Measurements from ENCODE around the gene POT1. TPM values are rescaled to one million over a fixed set of nuclear protein-coding genes. Genes with fewer than 3 reads are reported as not detected.
"Not testable (repeated sequence)": the region's sequence is repeated elsewhere in the genome, so short reads cannot be mapped to it uniquely, and the experiment has no call there.

The POT1 gene, protein sequence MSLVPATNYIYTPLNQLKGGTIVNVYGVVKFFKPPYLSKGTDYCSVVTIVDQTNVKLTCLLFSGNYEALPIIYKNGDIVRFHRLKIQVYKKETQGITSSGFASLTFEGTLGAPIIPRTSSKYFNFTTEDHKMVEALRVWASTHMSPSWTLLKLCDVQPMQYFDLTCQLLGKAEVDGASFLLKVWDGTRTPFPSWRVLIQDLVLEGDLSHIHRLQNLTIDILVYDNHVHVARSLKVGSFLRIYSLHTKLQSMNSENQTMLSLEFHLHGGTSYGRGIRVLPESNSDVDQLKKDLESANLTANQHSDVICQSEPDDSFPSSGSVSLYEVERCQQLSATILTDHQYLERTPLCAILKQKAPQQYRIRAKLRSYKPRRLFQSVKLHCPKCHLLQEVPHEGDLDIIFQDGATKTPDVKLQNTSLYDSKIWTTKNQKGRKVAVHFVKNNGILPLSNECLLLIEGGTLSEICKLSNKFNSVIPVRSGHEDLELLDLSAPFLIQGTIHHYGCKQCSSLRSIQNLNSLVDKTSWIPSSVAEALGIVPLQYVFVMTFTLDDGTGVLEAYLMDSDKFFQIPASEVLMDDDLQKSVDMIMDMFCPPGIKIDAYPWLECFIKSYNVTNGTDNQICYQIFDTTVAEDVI
- total RNA-seq: 30.9 TPM

GRCh38 chr7:124929467-124930172 lies at the start of gene POT1:
Gene POT1, minus strand, starts transcription at chr7:124929825. Its CDS starts 32,652 bp downstream, at chr7:124897173.
- peak; percentile 99 for DNase-seq (ENCODE audit: low spot score)

GRCh38 chr7:124975131-124975530 lies 45.5 kb upstream of the POT1 start:
- DNase-seq (ENCODE audit: low spot score): not testable (repeated sequence)

DNA sequence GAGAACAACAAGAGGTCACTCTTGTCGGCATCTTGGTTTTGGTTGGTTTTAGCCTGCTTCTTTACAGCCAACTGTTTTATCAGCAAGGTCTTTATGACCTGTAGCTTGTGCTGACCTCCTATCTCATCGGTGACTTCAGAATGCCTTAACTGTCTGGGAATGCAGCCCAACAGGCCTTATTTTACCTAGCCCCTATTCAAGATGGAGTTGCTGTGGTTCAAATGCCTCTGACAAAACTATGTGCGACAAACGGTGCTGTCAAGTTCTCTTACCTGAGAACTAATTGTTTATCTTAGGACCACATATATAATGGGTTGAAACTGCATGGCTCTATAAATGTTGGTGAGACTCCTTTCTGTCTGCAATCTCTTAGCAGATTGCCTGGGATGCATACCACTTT lies 35.9 kb upstream of the POT1 start:
- DNase-seq (ENCODE audit: low spot score): no peak

GRCh38 chr7:124959676-124960075 lies 30.1 kb upstream of the POT1 start:
- no peak for DNase-seq (ENCODE audit: low spot score)

GRCh38 chr7:124957952-124958351 lies 28.3 kb upstream of the POT1 start:
- DNase-seq (ENCODE audit: low spot score): not testable (repeated sequence)

DNA sequence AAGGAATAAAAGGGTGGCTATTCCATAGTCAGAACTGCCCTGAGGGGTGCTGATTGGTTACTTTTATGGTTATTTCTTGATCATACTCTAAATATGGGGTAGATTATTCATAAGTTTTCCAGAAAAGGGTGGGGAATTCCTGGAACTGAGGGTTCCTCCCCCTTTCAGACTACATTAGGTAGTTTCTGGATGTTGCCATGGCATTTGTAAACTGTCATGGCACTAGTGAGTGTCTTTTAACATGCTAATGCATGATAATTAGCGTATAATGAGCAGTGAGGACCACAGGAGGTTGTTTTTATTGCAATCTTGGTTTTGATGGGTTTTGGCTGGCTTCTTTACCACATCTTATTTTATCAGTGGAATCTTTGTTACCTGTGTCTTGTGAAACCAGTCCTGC lies 26.5 kb upstream of the POT1 start:
- DNase-seq (ENCODE audit: low spot score): no peak

GRCh38 chr7:124954790-124955189 lies 25.2 kb upstream of the POT1 start:
- DNase-seq (ENCODE audit: low spot score): no peak

- no peak for DNase-seq (ENCODE audit: low spot score)
These were observed 16.1 kb upstream of the POT1 start for GRCh38 chr7:124945680-124946079.

- DNase-seq (ENCODE audit: low spot score): no peak
These were observed 13.8 kb upstream of the POT1 start for GRCh38 chr7:124943472-124943871.

DNA sequence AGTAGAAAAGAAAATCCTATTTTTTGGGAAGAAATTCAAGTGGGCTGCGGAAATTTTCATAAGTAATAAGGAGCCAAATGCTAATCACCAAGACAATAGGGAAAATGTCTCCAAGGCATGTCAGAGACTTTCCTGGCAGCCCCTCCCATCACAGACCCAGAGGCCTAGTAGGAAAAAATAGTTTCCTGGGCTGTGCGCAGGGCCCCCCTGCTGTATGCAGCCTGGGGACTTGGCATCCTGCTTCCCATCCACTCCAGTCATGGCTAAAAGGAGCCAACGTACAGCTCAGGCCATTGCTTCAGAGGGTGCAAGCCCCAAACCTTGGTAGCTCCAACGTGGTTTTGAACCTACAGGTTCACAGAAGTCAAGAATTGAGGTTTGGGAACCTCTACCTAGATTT lies 12.8 kb upstream of the POT1 start:
- no peak for DNase-seq (ENCODE audit: low spot score)

DNA sequence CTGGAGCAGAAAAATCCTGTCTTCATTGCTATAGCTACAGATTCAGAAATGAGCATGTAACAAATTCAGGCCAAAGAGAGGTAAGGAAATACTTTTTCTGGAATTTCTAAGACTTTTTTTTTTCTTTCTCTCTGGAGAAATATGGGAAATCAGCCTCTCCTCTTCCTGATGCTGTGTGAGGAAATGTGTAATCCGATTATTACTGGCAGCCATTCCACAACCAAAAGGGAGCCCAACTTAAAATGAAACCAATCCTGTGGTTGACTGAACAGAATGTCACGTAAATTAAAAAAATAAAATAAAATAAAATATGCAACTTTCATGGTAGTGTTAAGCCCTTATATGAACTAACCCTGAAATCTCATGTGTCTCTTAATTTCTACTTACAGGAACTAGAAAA lies 10.7 kb upstream of the POT1 start:
- DNase-seq (ENCODE audit: low spot score): no peak

DNA sequence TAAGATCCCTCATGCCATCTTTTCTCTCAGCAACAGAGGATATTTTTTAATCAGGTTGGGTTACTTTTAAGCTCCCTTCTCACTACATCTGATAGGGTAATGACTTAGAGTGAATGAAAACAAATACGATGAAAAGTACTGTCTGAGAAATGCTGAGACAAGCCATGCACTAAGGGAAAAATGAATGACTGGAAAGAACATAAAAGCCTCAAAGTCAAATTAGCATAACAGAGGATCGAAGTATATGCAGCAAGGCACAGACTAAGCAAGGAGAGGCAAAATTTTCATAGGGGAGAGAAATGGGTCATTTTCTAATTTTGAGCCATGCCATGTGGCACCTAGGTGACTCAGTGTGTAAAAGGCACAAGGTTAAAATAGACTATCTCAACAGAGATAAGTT lies 8.5 kb upstream of the POT1 start:
- no peak for DNase-seq (ENCODE audit: low spot score)

DNA sequence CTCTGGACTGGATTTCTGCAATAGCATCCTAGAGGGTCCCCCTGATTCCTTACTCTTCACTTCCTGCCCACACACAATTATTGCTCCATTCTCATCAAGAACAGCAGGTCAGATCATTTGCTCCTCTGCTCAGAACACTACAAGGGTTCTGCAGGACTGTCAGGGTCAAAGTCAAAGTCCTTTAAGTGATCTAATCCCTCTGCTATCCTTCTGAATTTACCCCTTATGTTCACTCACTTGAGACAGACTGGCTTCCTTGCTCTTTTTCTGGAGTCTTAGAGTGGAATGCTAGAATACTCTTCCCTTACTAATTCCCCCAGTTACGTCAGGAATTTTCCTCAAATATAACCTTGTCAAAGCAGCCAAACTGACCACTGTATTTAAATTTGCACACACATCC lies 7.5 kb upstream of the POT1 start:
- DNase-seq (ENCODE audit: low spot score): no peak

DNA sequence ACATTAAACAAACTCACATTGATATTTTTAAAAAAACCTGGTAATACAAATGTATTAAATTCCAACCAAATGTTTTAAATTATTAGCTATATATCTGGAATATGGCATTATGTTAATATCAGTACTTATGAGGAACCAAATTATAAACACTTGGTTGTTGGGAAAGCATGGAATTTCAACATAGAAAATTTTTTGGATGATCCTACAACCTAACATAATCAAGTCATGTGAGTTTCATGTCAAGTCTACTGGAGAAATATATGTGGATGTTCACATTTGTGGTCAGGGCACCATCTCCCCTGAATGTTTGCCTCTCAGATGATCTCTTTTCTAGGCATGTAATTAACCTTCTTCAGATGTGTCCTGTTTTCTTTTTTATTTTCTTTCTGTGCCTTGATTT lies 5.2 kb upstream of the POT1 start:
- no peak for DNase-seq (ENCODE audit: low spot score)

DNA sequence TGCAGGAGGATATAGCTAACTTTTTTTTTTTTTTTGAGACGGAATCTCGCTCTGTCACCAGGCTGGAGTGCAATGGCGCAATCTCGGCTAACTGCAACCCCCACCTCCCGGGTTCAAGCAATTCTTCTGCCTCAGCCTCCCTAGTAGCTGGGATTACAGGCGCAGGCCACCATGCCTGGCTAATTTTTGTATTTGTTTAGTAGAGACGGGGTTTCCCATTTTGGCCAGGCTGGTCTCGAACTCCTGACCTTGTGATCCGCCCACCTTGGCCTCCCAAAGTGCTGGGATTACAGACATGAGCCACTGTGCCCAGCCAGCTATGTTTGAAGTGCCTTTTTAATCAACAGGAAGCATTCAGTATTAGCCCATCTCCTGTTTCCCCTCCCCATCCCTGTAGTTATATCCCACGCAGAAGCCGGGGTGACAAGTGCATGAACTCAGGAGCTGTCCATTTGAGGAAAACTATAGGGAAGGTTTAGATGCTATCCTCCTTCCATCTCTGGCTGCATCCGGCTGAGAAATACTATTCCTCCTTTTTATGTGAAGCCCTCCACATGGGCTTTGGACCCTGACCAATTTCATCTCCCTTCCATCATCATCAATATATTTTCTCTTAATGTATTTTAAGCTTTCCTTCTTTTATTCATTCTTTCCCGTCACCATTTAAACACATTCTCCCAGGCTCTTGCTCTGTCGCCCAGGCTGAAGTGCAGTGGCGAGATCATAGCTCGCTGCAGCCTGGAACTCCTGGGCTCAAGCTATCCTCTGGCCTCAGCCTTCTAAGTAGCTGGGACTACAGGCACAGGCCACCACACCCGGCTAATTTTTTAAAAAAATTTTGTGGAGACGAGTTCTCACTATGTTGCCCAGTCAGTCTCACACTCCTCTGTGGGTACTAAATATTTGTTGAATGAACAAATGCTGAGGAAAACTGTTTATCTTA lies 1.3 kb upstream of the POT1 start:
- no peak for DNase-seq (ENCODE audit: low spot score)

GRCh38 chr7:124930173-124930623 lies 573 bp upstream of the POT1 start:
- DNase-seq (ENCODE audit: low spot score): no peak

DNA sequence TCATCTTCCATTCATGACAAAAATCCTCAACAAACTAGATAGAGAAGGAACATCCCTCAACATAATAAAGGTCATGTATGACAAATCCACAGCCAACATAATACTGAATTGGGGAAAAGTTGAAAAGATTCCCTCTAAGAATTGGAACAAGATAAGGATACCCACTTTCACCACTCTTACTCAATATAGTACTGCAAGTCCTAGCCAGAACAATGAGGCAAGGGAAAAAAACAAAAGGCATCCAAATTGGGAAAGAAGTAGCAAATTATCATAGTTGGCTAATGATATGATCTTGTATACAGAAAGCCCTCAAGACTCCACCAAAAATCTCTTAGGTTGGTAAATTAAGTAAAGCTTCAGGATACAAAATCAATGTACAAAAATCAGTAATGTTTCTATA lies 4.7 kb downstream of the POT1 start:
- no peak for DNase-seq (ENCODE audit: low spot score)

DNA sequence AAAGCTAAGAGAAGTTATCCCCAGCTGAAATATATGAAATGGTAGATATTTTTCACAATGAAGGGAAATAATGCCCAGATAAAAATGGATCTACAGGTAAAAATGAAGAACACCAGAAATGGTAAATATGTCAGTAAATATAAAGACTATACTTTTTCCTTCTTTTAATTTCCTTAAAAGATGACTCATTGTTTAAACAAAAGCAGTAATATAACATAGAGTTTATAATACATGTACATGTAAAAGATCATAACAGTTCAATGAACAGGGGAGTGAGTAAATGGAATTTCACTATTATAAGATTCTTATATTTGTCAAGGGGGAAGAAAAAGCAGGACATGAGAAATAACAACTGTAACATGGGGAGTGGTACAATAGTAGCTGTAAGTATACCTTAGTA lies 7.4 kb downstream of the POT1 start:
- DNase-seq (ENCODE audit: low spot score): no peak

DNA sequence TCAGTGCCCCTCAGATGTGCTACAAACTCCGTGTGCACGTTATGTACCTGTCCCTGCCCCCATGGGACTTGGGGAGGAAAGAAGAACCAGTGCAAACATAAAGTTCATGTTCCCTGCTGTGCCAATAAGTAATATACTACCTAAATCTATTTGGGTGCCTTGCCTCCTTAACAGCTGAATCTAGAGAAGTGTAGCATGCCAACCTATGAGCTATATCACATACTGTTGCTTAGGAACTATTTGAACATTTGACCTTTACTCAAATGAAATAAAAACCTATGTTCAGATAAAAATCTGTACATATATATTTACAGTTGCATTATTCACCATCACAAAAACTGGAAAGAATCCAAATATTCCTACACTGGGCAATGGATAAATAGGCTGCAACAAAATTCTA lies 9.8 kb downstream of the POT1 start:
- DNase-seq (ENCODE audit: low spot score): no peak

GRCh38 chr7:124918662-124919061 lies 11.0 kb downstream of the POT1 start:
- no peak for DNase-seq (ENCODE audit: low spot score)

DNA sequence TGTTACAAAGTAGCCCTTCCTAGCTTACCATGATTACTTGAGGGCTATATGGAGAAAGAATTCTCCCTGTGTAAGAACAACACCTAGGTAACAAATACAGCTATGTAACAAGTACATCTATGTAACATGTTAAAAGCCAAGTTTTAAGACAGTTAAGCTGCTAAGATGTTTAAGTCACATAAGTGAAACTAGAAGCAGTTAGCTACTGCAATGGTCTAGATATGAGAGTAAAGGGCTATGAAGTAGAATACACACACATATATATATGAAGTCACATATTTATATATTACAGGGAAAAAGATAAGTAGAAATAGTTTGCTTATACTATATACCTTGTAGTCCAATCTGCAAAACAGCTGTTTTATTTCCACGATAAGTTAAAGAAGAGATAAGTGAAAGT lies 14.4 kb downstream of the POT1 start:
- no peak for DNase-seq (ENCODE audit: low spot score)

- DNase-seq (ENCODE audit: low spot score): no peak
These were observed 15.3 kb downstream of the POT1 start for GRCh38 chr7:124914298-124914697.

Data from ureter (tissue), 1 donor.